K562 (cell line): ENCODE results near the gene SPINK9. TPM values are rescaled to one million over a fixed set of nuclear protein-coding genes. Genes with fewer than 3 reads are reported as not detected.
A peak's percentile ranks its signal among the peaks of the same experiment; 100 is the strongest.

Source experiments
- ATAC-seq: fragments of 200-7000 bp; cut with Tn5 transposase; 3 replicates; pipeline ENCODE4 v1.9.1; 2020; ENCODE audit warnings: moderate library complexity
- BruUV-seq: library from RNA; stranded (reverse); fragments of 400-500 nt; replicated peaks from 2 replicates; lab custom pipeline; 2021; lab: Mats Ljungman, UMichigan
- CTCF ChIA-PET: fragments of 300-600 bp; formaldehyde crosslinking; extraction: SDS; loops from one replicate; lab custom pipeline; 2021; ENCODE audit warnings: low intra/inter-chr PET ratio; lab: Yijun Ruan, JAX
- POLR2A ChIA-PET: fragments of 300-600, 350-650 bp; sonication (Branson Sonifier 250); formaldehyde crosslinking; extraction: SDS; loops from one replicate; lab custom pipeline; 2021; ENCODE audit warnings: antibody characterized with exemption, inconsistent platforms; lab: Yijun Ruan, JAX
- DNase-seq, 4 experiments: peaks; one replicate each; pipeline versions ENCODE4 v3.0.0 to v3.0.0-alpha.2; 2011 to 2018; ENCODE audit warnings: low spot score in 3 of 4, mixed read lengths in 3 of 4; ENCODE audit errors: extremely low read depth in 1 of 4
- FAIRE-seq: peaks from 2 replicates; lab custom pipeline; 2011; peaks lifted over from hg19 to GRCh38; lab: Jason Lieb, UNC
- H2AFZ ChIP-seq: 2 replicates; pipeline ENCODE4 v1.6.0; 2011; ENCODE audit warnings: low read depth, low read length, control low read depth, inconsistent platforms
- H3K27ac ChIP-seq: fragments of 200-600 bp; 3 replicates; pipeline ENCODE4 v1.8.0; 2011; ENCODE audit warnings: low read depth, mild to moderate bottlenecking, control low read depth, inconsistent platforms, low read length, moderate library complexity, mixed read lengths; ENCODE audit errors: extremely low read depth
- H3K27me3 ChIP-seq, 2 experiments: fragments of 300-600 bp in 1 of 2; 2 replicates in 1 of 2; 3 replicates in 1 of 2; pipeline versions ENCODE4 v1.6.0 to v1.8.0; 2011; ENCODE audit warnings: inconsistent platforms in 2 of 2, low read length in 2 of 2, mild to moderate bottlenecking in 1 of 2, mixed read lengths in 1 of 2, moderate library complexity in 1 of 2; ENCODE audit not compliant: control insufficient read depth in 2 of 2, insufficient read depth in 2 of 2
- H3K36me3 ChIP-seq: fragments of 300-600 bp; 3 replicates; pipeline ENCODE4 v1.8.0; 2011; ENCODE audit warnings: mild to moderate bottlenecking, low read length, inconsistent platforms; ENCODE audit not compliant: control insufficient read depth, insufficient read depth
- H3K4me1 ChIP-seq, 2 experiments: fragments of 200-600 bp in 1 of 2; replicated peaks in 1 of 2; 2 replicates in 1 of 2; 3 replicates in 1 of 2; pipeline versions ENCODE4 v1.5.1 to v1.8.0; 2011; ENCODE audit warnings: inconsistent platforms in 2 of 2, low read length in 2 of 2, mild to moderate bottlenecking in 1 of 2, mixed read lengths in 1 of 2, moderate library complexity in 1 of 2; ENCODE audit not compliant: control insufficient read depth in 2 of 2, insufficient read depth in 2 of 2
- H3K4me2 ChIP-seq: 2 replicates; pipeline ENCODE4 v1.6.1; 2011; ENCODE audit warnings: low read length, control low read depth, inconsistent platforms, mixed read lengths; ENCODE audit not compliant: insufficient read depth
- H3K4me3 ChIP-seq: fragments of 200-600 bp; sonication (generic), shearing (Covaris generic); 2 replicates; pipeline ENCODE4 v1.5.1; 2016; ENCODE audit warnings: control low read depth, inconsistent platforms
- H3K79me2 ChIP-seq: fragments of 200-600 bp; 3 replicates; pipeline ENCODE4 v1.8.0; 2011; ENCODE audit warnings: low read length, inconsistent platforms; ENCODE audit not compliant: control insufficient read depth, insufficient read depth
- H3K9ac ChIP-seq, 2 experiments: 2 replicates each; pipeline versions ENCODE4 v1.6.0 to v1.6.1; 2011; ENCODE audit warnings: low read depth in 2 of 2, low read length in 2 of 2, control low read depth in 1 of 2, inconsistent platforms in 1 of 2, mild to moderate bottlenecking in 1 of 2, mixed read lengths in 1 of 2; ENCODE audit not compliant: insufficient read depth in 1 of 2
- H3K9me1 ChIP-seq: one replicate; pipeline ENCODE4 v1.6.0; 2011; ENCODE audit warnings: inconsistent platforms, mild to moderate bottlenecking, low read length, moderate library complexity; ENCODE audit not compliant: control insufficient read depth, insufficient read depth
- H3K9me3 ChIP-seq: replicated peaks from 2 replicates; pipeline ENCODE4 v1.5.1; 2011; ENCODE audit warnings: low read depth, low read length, inconsistent platforms; ENCODE audit not compliant: control insufficient read depth, insufficient read depth
- H4K20me1 ChIP-seq: replicated peaks from 2 replicates; pipeline ENCODE4 v1.6.1; 2011; ENCODE audit warnings: low read length, inconsistent platforms, mixed read lengths; ENCODE audit not compliant: control insufficient read depth, insufficient read depth
- CBFA2T3 ChIP-seq: fragments of 450-650 bp; IDR thresholded peaks from 2 replicates; pipeline ENCODE4 v1.6.1; 2017
- CEBPB ChIP-seq: fragments of 450-650 bp; IDR thresholded peaks from 2 replicates; pipeline ENCODE4 v1.6.1; 2016; ENCODE audit warnings: missing genetic modification characterization, missing compliant biosample characterization
- ESRRA ChIP-seq: fragments of 450-650 bp; IDR thresholded peaks from 2 replicates; pipeline ENCODE4 v1.6.1; 2014; ENCODE audit warnings: low read depth, mild to moderate bottlenecking, moderate library complexity, borderline replicate concordance
- ETV5 ChIP-seq: sonication (generic); formaldehyde crosslinking; IDR thresholded peaks from 2 replicates; pipeline ENCODE4 v1.4.0; 2020; ENCODE audit warnings: low read depth, mild to moderate bottlenecking, missing genetic modification reagents
- EWSR1 ChIP-seq: fragments of 450-650 bp; IDR thresholded peaks from 2 replicates; pipeline ENCODE4 v1.6.1; 2018; ENCODE audit warnings: borderline replicate concordance, mild to moderate bottlenecking, low read depth, moderate library complexity; ENCODE audit not compliant: partially characterized antibody
- KAT7 ChIP-seq: sonication (generic); formaldehyde crosslinking; IDR thresholded peaks from 2 replicates; pipeline ENCODE4 v1.8.0; 2022; ENCODE audit warnings: missing genetic modification reagents, mild to moderate bottlenecking, borderline replicate concordance
- MEF2D ChIP-seq: conservative IDR thresholded peaks from 2 replicates; pipeline ENCODE4 v1.6.1; 2016; ENCODE audit warnings: low read depth, missing genetic modification characterization, missing compliant biosample characterization
- MIER1 ChIP-seq: fragments of 450-650 bp; IDR thresholded peaks from 2 replicates; pipeline ENCODE4 v1.6.1; 2016; ENCODE audit warnings: antibody characterized with exemption, mild to moderate bottlenecking, low read depth
- NR1H2 ChIP-seq: sonication (generic); formaldehyde crosslinking; IDR thresholded peaks from 2 replicates; pipeline ENCODE4 v1.4.0; 2020; ENCODE audit warnings: mild to moderate bottlenecking, missing genetic modification reagents
- OTX1 ChIP-seq: fragments of 450-650 bp; formaldehyde crosslinking; IDR thresholded peaks from 2 replicates; pipeline ENCODE4 v1.4.0; 2022; ENCODE audit warnings: mild to moderate bottlenecking
- POLR2G ChIP-seq: fragments of 200-400 bp; formaldehyde crosslinking; IDR thresholded peaks from 2 replicates; pipeline ENCODE4 v1.6.1; 2017; ENCODE audit warnings: low read depth, mild to moderate bottlenecking, antibody characterized with exemption, low read length, moderate library complexity
- RAD21 ChIP-seq, 2 experiments: fragments of 250-450 bp in 1 of 2; fragments of 450-650 bp in 1 of 2; sonication (Bioruptor Pico) in 1 of 2; formaldehyde crosslinking in 1 of 2; IDR thresholded peaks in 1 of 2; conservative IDR thresholded peaks in 1 of 2; 2 replicates each; pipeline versions ENCODE4 v1.4.0 to v1.8.0; 2020 to 2022; ENCODE audit warnings: mild to moderate bottlenecking in 2 of 2, moderate library complexity in 1 of 2
- SUPT5H ChIP-seq: fragments of 450-650 bp; IDR thresholded peaks from 2 replicates; pipeline ENCODE4 v1.6.1; 2016
- TAF15 ChIP-seq: fragments of 200-400 bp; formaldehyde crosslinking; IDR thresholded peaks from 2 replicates; pipeline ENCODE4 v1.6.1; 2017; ENCODE audit warnings: mild to moderate bottlenecking, low read depth, low read length, moderate library complexity
- TCF7L2 ChIP-seq: fragments of 150-350 bp; IDR thresholded peaks from 2 replicates; pipeline ENCODE4 v1.6.1; 2016; ENCODE audit warnings: low read depth, mild to moderate bottlenecking, low read length, moderate library complexity
- ZNF134 ChIP-seq: fragments of 250-450 bp; sonication (Bioruptor Pico); conservative IDR thresholded peaks from 2 replicates; pipeline ENCODE4 v1.4.0; 2020
- ZNF174 ChIP-seq: fragments of 250-450 bp; sonication (Bioruptor Pico); IDR thresholded peaks from 2 replicates; pipeline ENCODE4 v1.4.0; 2020; ENCODE audit warnings: mild to moderate bottlenecking
- ZNF282 ChIP-seq: sonication (generic); formaldehyde crosslinking; IDR thresholded peaks from 2 replicates; pipeline ENCODE4 v1.8.1; 2023; ENCODE audit warnings: missing genetic modification reagents
- ZNF511 ChIP-seq: sonication (generic); formaldehyde crosslinking; IDR thresholded peaks from 2 replicates; pipeline ENCODE4 v1.8.0; 2022; ENCODE audit warnings: mild to moderate bottlenecking, missing genetic modification reagents
- WGBS: fragments of 100-300 bp; shearing (Covaris generic); methylation state at CpG from one replicate; pipeline ENCODE4 v1.1.6; 2016; ENCODE audit warnings: low coverage, mixed read lengths; ENCODE audit not compliant: insufficient coverage; ENCODE audit errors: missing lambda C conversion rate; 5-methylcytosine and 5-hydroxymethylcytosine counted together
- in situ Hi-C: fragments of 300-500 bp; cut with MboI; formaldehyde crosslinking; loops from 4 replicates; pipeline ENCODE4 v1.15.0; 2018; ENCODE audit warnings: inconsistent platforms, mixed read lengths
- intact Hi-C: fragments of 100-400 bp; cut with micrococcal nuclease; formaldehyde crosslinking; loops from 2 replicates; pipeline ENCODE4 v1.14.2; 2022
- polyA plus RNA-seq, 8 experiments: library from polyadenylated mRNA; depleted of rRNA in 4 of 8; stranded (reverse) in 5 of 8; unstranded in 3 of 8; fragments of >200 nt; fragmentation: Nextera tagmentation in 2 of 8; fragmentation: Illumina TruSeq in 1 of 8; extraction: Ambion mirVana in 2 of 8; extraction: Trizol in 1 of 8; gene quantifications; 2 replicates each; pipeline versions ENCODE4 v1.2.1 to v1.2.3, GENCODE V29; 2011 to 2014; ENCODE audit warnings: inconsistent platforms in 1 of 8, missing spikeins in 1 of 8
- total RNA-seq, 7 experiments: library from RNA; depleted of rRNA in 6 of 7; stranded (reverse); fragments of >200 nt in 6 of 7; fragmentation: Illumina TruSeq in 2 of 7; extraction: Trizol in 2 of 7; gene quantifications; 2 replicates each; pipeline versions ENCODE4 v1.2.1 to v1.2.3, GENCODE V29; 2011 to 2021; ENCODE audit warnings: low replicate concordance in 1 of 7
- TF ChIP-seq, protein P1 (sequence below), 3 experiments: IDR thresholded peaks in 2 of 3; conservative IDR thresholded peaks in 1 of 3; 2 replicates each; pipeline ENCODE4 v1.5.1; 2011 to 2012; ENCODE audit warnings: low read length in 3 of 3, mild to moderate bottlenecking in 3 of 3, control low read depth in 2 of 3, improper control_type of control experiment in 1 of 3, inconsistent platforms in 1 of 3, low read depth in 1 of 3, mixed read lengths in 1 of 3, moderate library complexity in 1 of 3; ENCODE audit not compliant: insufficient read depth in 2 of 3
- TF ChIP-seq, protein P2 (sequence below): sonication (generic); formaldehyde crosslinking; IDR thresholded peaks from 2 replicates; pipeline ENCODE4 v1.8.1; 2023; ENCODE audit warnings: mild to moderate bottlenecking, missing genetic modification reagents, moderate library complexity

SPINK9 gene
- total and polyA plus RNA-seq, 9 of the 15 experiments (the other 6 are each of a cell fraction or from before 2014, with no cell fraction given): not detected

- TF ChIP-seq, protein P1, sequence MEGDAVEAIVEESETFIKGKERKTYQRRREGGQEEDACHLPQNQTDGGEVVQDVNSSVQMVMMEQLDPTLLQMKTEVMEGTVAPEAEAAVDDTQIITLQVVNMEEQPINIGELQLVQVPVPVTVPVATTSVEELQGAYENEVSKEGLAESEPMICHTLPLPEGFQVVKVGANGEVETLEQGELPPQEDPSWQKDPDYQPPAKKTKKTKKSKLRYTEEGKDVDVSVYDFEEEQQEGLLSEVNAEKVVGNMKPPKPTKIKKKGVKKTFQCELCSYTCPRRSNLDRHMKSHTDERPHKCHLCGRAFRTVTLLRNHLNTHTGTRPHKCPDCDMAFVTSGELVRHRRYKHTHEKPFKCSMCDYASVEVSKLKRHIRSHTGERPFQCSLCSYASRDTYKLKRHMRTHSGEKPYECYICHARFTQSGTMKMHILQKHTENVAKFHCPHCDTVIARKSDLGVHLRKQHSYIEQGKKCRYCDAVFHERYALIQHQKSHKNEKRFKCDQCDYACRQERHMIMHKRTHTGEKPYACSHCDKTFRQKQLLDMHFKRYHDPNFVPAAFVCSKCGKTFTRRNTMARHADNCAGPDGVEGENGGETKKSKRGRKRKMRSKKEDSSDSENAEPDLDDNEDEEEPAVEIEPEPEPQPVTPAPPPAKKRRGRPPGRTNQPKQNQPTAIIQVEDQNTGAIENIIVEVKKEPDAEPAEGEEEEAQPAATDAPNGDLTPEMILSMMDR (IDR thresholded peaks at IDR 0.05 in 2 of 3, conservative IDR thresholded peaks at IDR 0.05 in 1 of 3; ENCODE audit: insufficient read depth in 2 of 3, low read depth in 1 of 3, low read length in 3 of 3): peak in 1 of 3 experiments; percentile 13; a peak in 1 of 6 replicates
- TF ChIP-seq SUPT5H (no peak), CEBPB (peak; percentile 78), OTX1 (CRISPR knock-in tag) (no peak), CBFA2T3 (no peak), ZNF134 (CRISPR knock-in tag) (no peak), RAD21 (CRISPR knock-in tag; conservative IDR thresholded peaks at IDR 0.05 in 1 of 2, IDR thresholded peaks at IDR 0.05 in 1 of 2) (peak in 1 of 2 experiments; percentile 38; a peak in 1 of 4 replicates)
Measured at GRCh38 chr5:148314187-148314586, 21.2 kb upstream of the SPINK9 start (continued).

GRCh38 chr5:148314731-148315130 lies 20.6 kb upstream of the SPINK9 start:
- FAIRE-seq: no peak
- H3K9ac ChIP-seq: no peak overlapping the region
- 0% methylated on average over 4 of the region's 4 CpGs for WGBS
- intact Hi-C loops: no loop called here
- CTCF ChIA-PET: no interaction called here
- H3K4me3 ChIP-seq: no peak overlapping the region
- no peaks in the 10 kb centered on the region for H3K9me1 ChIP-seq
- in situ Hi-C loops: no loop called here
- no peak for ATAC-seq
- H3K4me1 ChIP-seq: no peaks in the 10 kb centered on the region
- no peaks in the 10 kb centered on the region for H4K20me1 ChIP-seq
- no peaks in the 10 kb centered on the region for H3K79me2 ChIP-seq
- H2AFZ ChIP-seq: no peak overlapping the region
- H3K27ac ChIP-seq: no peak overlapping the region
- BruUV-seq: no TSS peak
- H3K9me3 ChIP-seq: no peaks in the 10 kb centered on the region
- POLR2A ChIA-PET: no interaction called here
- no peaks in the 10 kb centered on the region for H3K27me3 ChIP-seq
- no peak for DNase-seq
- H3K4me2 ChIP-seq: no peak overlapping the region
- H3K36me3 ChIP-seq: no peaks in the 10 kb centered on the region
- no peak for TF ChIP-seq ZNF282 (CRISPR knock-in tag)
- TF ChIP-seq CEBPB: no peak
- TF ChIP-seq EWSR1: no peak
- no peak for TF ChIP-seq ESRRA
- no peak for TF ChIP-seq NR1H2 (CRISPR knock-in tag)
- no peak for TF ChIP-seq ZNF511
- TF ChIP-seq, protein P2, sequence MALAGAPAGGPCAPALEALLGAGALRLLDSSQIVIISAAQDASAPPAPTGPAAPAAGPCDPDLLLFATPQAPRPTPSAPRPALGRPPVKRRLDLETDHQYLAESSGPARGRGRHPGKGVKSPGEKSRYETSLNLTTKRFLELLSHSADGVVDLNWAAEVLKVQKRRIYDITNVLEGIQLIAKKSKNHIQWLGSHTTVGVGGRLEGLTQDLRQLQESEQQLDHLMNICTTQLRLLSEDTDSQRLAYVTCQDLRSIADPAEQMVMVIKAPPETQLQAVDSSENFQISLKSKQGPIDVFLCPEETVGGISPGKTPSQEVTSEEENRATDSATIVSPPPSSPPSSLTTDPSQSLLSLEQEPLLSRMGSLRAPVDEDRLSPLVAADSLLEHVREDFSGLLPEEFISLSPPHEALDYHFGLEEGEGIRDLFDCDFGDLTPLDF (CRISPR knock-in tag): no peak
- TF ChIP-seq POLR2G: no peak
- no peak for TF ChIP-seq ETV5
- no peak for TF ChIP-seq TAF15
- TF ChIP-seq MIER1: no peak
- TF ChIP-seq MEF2D (tag): no peak
- no peak for TF ChIP-seq KAT7 (CRISPR knock-in tag)
- no peak for TF ChIP-seq ZNF174 (CRISPR knock-in tag)
- no peak for TF ChIP-seq TCF7L2
